Activated CD4-positive, alpha-beta T cell treated with anti-CD3 and anti-CD28 coated beads for 36 hours (primary cell): ENCODE results near the gene LUC7L. TPM values are rescaled to one million over a fixed set of nuclear protein-coding genes. Genes with fewer than 3 reads are reported as not detected.
A peak's percentile ranks its signal among the peaks of the same experiment; 100 is the strongest.
"Not testable (repeated sequence)": the region's sequence is repeated elsewhere in the genome, so short reads cannot be mapped to it uniquely, and the experiment has no call there.

ENCODE experiments used
- ATAC-seq: fragments of 200-7000 bp; cut with Tn5 transposase; one replicate; pipeline ENCODE4 v1.10.0; 2021; ENCODE audit warnings: mild to moderate bottlenecking, moderate library complexity
- CTCF ChIA-PET: fragments of 350-600 bp; sonication (Branson Sonifier 250); formaldehyde crosslinking; loops from one replicate; lab custom pipeline; 2021; ENCODE audit warnings: antibody characterized with exemption; lab: Charles Lee
- POLR2A ChIA-PET: fragments of 350-600 bp; sonication (Branson Sonifier 250); formaldehyde crosslinking; loops from one replicate; lab custom pipeline; 2021; ENCODE audit warnings: antibody characterized with exemption, inconsistent platforms; lab: Charles Lee
- DNase-seq: peaks from one replicate; pipeline ENCODE4 v3.0.0-alpha.2; 2020
- H3K27ac Mint-ChIP-seq: one replicate; pipeline ENCODE4 v1.8.0; 2021; ENCODE audit warnings: mixed read lengths
- H3K27me3 Mint-ChIP-seq: one replicate; pipeline ENCODE4 v1.8.0; 2021; ENCODE audit warnings: mixed read lengths
- H3K36me3 Mint-ChIP-seq: one replicate; pipeline ENCODE4 v1.8.0; 2021; ENCODE audit warnings: low read depth, mixed read lengths
- H3K4me1 Mint-ChIP-seq: one replicate; pipeline ENCODE4 v1.8.0; 2021; ENCODE audit warnings: mixed read lengths
- H3K4me3 Mint-ChIP-seq: one replicate; pipeline ENCODE4 v1.8.0; 2021; ENCODE audit warnings: mild to moderate bottlenecking, moderate library complexity, mixed read lengths
- H3K9me3 Mint-ChIP-seq: one replicate; pipeline ENCODE4 v1.8.0; 2021; ENCODE audit warnings: low read depth, mixed read lengths
- intact Hi-C, 2 experiments: fragments of 100-400 bp; cut with DNase I in 1 of 2; cut with micrococcal nuclease in 1 of 2; formaldehyde crosslinking; loops; one replicate each; pipeline versions ENCODE4 v1.14.2 to v1.15.1; 2022 to 2024; cut with DNase I, micrococcal nuclease
- total RNA-seq, 2 experiments: library from RNA; stranded (reverse); gene quantifications; one replicate each; pipeline ENCODE4 v1.2.3, GENCODE V29; 2021

Gene LUC7L
- total RNA-seq, 2 experiments from 2014 or later, result 44.6 to 50.1 TPM

DNA sequence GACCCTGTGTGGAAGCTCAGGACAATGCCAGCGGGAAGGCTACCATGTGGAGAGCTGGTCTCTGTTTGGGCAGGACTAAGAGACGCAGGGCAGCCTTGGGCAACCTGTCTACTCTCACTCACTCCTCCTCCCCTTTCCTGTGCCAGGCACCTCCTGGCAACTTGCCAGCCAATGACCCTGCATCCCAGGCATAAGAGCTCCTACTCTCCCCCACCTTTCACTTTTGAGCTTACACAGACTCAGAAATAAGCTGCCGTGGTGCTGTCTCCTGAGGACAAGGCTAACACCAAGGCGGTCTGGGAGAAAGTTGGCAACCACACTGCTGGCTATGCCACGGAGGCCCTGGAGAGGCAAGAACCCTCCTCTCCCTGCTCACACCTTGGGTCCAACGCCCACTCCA is 60.8 kb downstream of the LUC7L start:
- POLR2A ChIA-PET, result no interaction called here
- CTCF ChIA-PET, result interaction anchor here (0.6 to 1.8 kb wide), 6 partner anchors 13 to 438 kb away, joined by 4 to 6 read pairs (median 4); no protein-coding TSS in a partner anchor

GRCh38 chr16:167122-167690 is 62.0 kb downstream of the LUC7L start:
- ATAC-seq (no peak), DNase-seq (no peak)
- ChIA-PET CTCF (interaction anchor here (1.8 kb wide), 1 partner anchor 60 kb away, joined by 5 read pairs; no protein-coding TSS in a partner anchor), POLR2A (no interaction called here)
- intact Hi-C loops, result no loop called here
- no peak overlapping the region for H3K4me3 Mint-ChIP-seq
- no peaks in the 10 kb centered on the region for H3K36me3 Mint-ChIP-seq
- no peak overlapping the region for H3K27ac Mint-ChIP-seq
- no peaks in the 10 kb centered on the region for H3K9me3 Mint-ChIP-seq
- H3K4me1 Mint-ChIP-seq, result peaks cover 5% of the 10 kb centered on the region
- H3K27me3 Mint-ChIP-seq, result peaks cover 45% of the 10 kb centered on the region

More for the DNA sequence above, 60.8 kb downstream of the LUC7L start:
- ATAC-seq (no peak), DNase-seq (no peak)
- Mint-ChIP-seq H3K36me3 (no peaks in the 10 kb centered on the region), H3K27me3 (peaks cover 44% of the 10 kb centered on the region), H3K4me3 (no peak overlapping the region), H3K9me3 (no peaks in the 10 kb centered on the region), H3K27ac (no peak overlapping the region), H3K4me1 (peaks cover 5% of the 10 kb centered on the region)
- intact Hi-C loops, result no loop called here

GRCh38 chr16:166375-167121 is 62.7 kb downstream of the LUC7L start:
- ChIA-PET CTCF (interaction anchor here (1.1 kb wide), 1 partner anchor 60 kb away, joined by 3 read pairs; no protein-coding TSS in a partner anchor), POLR2A (no interaction called here)
- Mint-ChIP-seq H3K4me3 (no peak overlapping the region), H3K27me3 (peaks cover 42% of the 10 kb centered on the region), H3K4me1 (peaks cover 5% of the 10 kb centered on the region), H3K9me3 (no peaks in the 10 kb centered on the region), H3K36me3 (no peaks in the 10 kb centered on the region), H3K27ac (no peak overlapping the region)
- no peak for ATAC-seq
- DNase-seq, result no peak
- intact Hi-C loops, result no loop called here

- POLR2A ChIA-PET, result no interaction called here
- intact Hi-C loops, result loop anchor here in 1 of 2 experiments (1.0 kb wide), 1 partner anchor 27 kb away; the partner anchor contains the start of gene NPRL3
- H3K4me3 Mint-ChIP-seq, result peak within 1 kb of the TSS; percentile 26
- CTCF ChIA-PET, result interaction anchor here (1.1 kb wide), 1 partner anchor 59 kb away, joined by 3 read pairs; no protein-coding TSS in a partner anchor
- H3K9me3 Mint-ChIP-seq, result no peaks in the 10 kb centered on the region
- H3K4me1 Mint-ChIP-seq, result peaks cover 5% of the 10 kb centered on the region
- peaks cover 37% of the 10 kb centered on the region for H3K27me3 Mint-ChIP-seq
- ATAC-seq (peak; percentile 32), DNase-seq (peak; percentile 41)
- H3K27ac Mint-ChIP-seq, result no peak within 1 kb of the TSS
- H3K36me3 Mint-ChIP-seq, result no peaks in the 10 kb centered on the region
Measured at GRCh38 chr16:165539-166374, 63.5 kb downstream of the LUC7L start, which contains the start of gene HBM. HBM (plus strand) TSS chr16:165978; CDS start chr16:165998, 20 bp downstream.

DNA sequence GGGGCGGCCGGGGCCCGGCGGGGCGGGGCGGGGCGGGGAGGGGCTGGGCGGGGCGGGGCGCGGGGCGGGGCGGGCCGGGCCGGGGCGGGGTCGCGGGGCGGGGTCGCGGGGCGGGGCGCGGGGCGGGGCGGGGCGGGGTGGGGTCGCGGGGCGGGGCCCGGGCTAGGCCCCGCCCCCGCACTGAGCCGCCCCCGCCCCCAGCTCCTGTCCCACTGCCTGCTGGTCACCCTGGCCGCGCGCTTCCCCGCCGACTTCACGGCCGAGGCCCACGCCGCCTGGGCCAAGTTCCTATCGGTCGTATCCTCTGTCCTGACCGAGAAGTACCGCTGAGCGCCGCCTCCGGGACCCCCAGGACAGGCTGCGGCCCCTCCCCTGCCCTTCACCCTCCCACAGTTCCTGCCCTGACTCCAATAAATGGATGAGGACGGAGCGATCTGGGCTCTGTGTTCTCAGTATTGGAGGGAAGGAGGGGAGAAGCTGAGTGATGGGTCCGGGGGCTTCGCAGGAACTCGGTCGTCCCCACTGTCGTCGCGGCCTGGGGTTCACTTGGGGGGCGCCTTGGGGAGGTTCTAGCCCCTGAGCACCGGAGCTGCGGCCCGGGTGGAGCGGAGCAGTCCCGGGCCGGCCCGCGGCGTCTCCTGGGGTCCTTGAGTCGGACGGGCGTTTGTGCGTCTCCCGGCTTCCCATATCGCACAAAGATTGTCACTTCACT is 64.3 kb downstream of the LUC7L start:
- H3K4me3 Mint-ChIP-seq, result peak overlapping the region; percentile 26
- intact Hi-C loops, result loop anchor here in 1 of 2 experiments (1.0 kb wide), 1 partner anchor 27 kb away; the partner anchor contains the start of gene NPRL3
- DNase-seq (no peak), ATAC-seq (peak; percentile 16)
- CTCF ChIA-PET, result interaction anchor here (1.1 kb wide), 1 partner anchor 58 kb away, joined by 3 read pairs; no protein-coding TSS in a partner anchor
- no peak overlapping the region for H3K27ac Mint-ChIP-seq
- POLR2A ChIA-PET, result no interaction called here
- peaks cover 5% of the 10 kb centered on the region for H3K4me1 Mint-ChIP-seq
- peaks cover 32% of the 10 kb centered on the region for H3K27me3 Mint-ChIP-seq
- H3K36me3 Mint-ChIP-seq, result no peaks in the 10 kb centered on the region
- H3K9me3 Mint-ChIP-seq, result no peaks in the 10 kb centered on the region

DNA sequence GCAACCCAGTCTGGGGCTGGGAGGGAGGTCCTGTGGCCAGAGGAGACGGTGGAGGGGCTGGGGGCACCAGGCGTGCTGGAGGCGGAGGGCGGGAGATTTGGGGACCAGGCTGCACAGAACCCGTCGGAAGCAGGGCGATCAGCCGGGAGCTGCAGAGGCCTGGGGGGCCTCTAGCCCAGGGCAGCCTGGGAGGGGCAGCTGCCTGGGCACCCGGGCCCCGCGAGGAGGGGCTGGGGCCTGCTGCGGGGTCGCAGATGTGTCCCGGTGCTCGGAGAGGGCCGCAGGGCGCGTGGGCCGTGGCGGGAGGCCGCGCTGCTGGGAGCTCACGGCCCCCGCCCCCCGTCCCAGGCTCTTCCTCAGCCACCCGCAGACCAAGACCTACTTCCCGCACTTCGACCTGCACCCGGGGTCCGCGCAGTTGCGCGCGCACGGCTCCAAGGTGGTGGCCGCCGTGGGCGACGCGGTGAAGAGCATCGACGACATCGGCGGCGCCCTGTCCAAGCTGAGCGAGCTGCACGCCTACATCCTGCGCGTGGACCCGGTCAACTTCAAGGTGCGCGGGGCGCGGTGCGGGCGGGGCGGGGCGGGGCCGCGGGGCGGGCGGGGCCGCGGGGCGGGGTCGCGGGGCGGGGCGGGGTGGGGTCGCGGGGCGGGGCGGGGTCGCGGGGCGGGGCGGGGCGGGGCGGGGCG is 65.0 kb downstream of the LUC7L start:
- intact Hi-C loops, H3K27ac Mint-ChIP-seq, H3K4me3 Mint-ChIP-seq, H3K4me1 Mint-ChIP-seq, DNase-seq, H3K36me3 Mint-ChIP-seq, POLR2A ChIA-PET, CTCF ChIA-PET, H3K9me3 Mint-ChIP-seq: not testable (repeated sequence)
- peak; percentile 56 for ATAC-seq
- H3K27me3 Mint-ChIP-seq, result peaks cover 34% of the 10 kb centered on the region

- ATAC-seq, intact Hi-C loops, H3K4me3 Mint-ChIP-seq, H3K27ac Mint-ChIP-seq, H3K36me3 Mint-ChIP-seq, DNase-seq, H3K4me1 Mint-ChIP-seq, CTCF ChIA-PET, H3K9me3 Mint-ChIP-seq, POLR2A ChIA-PET: not testable (repeated sequence)
- peaks cover 33% of the 10 kb centered on the region for H3K27me3 Mint-ChIP-seq
Measured at GRCh38 chr16:163696-164095, 65.6 kb downstream of the LUC7L start.

GRCh38 chr16:163139-163538 is 66.1 kb downstream of the LUC7L start:
- H3K27ac Mint-ChIP-seq, H3K4me3 Mint-ChIP-seq, H3K36me3 Mint-ChIP-seq, ATAC-seq, intact Hi-C loops, CTCF ChIA-PET, H3K4me1 Mint-ChIP-seq, DNase-seq, H3K9me3 Mint-ChIP-seq: not testable (repeated sequence)
- H3K27me3 Mint-ChIP-seq, result peaks cover 30% of the 10 kb centered on the region
- POLR2A ChIA-PET, result interaction anchor here (0.6 kb wide), 1 partner anchor 11 kb away, joined by 3 read pairs; the partner anchor contains the start of gene HBZ

GRCh38 chr16:162271-162991 is 66.8 kb downstream of the LUC7L start:
- Mint-ChIP-seq H3K9me3 (no peaks in the 10 kb centered on the region), H3K27me3 (peaks cover 29% of the 10 kb centered on the region), H3K27ac (no peak overlapping the region), H3K4me1 (peaks cover 5% of the 10 kb centered on the region), H3K36me3 (no peaks in the 10 kb centered on the region), H3K4me3 (no peak overlapping the region)
- intact Hi-C loops, result loop anchor here (1.0 kb wide), 1 partner anchor 9 kb away; no protein-coding TSS in a partner anchor
- CTCF ChIA-PET, result interaction anchor here (0.6 kb wide), 1 partner anchor 56 kb away, joined by 3 read pairs; no protein-coding TSS in a partner anchor
- ATAC-seq, result no peak
- DNase-seq, result no peak
- POLR2A ChIA-PET, result interaction anchor here (0.6 kb wide), 1 partner anchor 10 kb away, joined by 3 read pairs; the partner anchor contains the start of gene HBZ
